Fibroblast of peridontal ligament (primary cell): ENCODE measurements around the gene MPPED1.

ENCODE experiments used
- DNase-seq: peaks from one replicate; pipeline ENCODE4 v3.0.0-alpha.2; 2010; ENCODE audit errors: extremely low read depth

The MPPED1 gene

GRCh38 chr22:43541462-43542407, 129.9 kb downstream of the MPPED1 start:
- no peak for DNase-seq

GRCh38 chr22:43542681-43543521, 131.1 kb downstream of the MPPED1 start:
- DNase-seq = no peak

GRCh38 chr22:43543522-43544288, 131.9 kb downstream of the MPPED1 start:
- DNase-seq = no peak

GRCh38 chr22:43544289-43544673, 132.5 kb downstream of the MPPED1 start:
- DNase-seq = no peak

- no peak for DNase-seq
Measured at GRCh38 chr22:43546186-43546585, 134.4 kb downstream of the MPPED1 start.

GRCh38 chr22:43550024-43550620, 138.3 kb downstream of the MPPED1 start:
- no peak for DNase-seq

- DNase-seq = no peak
Measured at GRCh38 chr22:43550672-43551071, 138.9 kb downstream of the MPPED1 start.

GRCh38 chr22:43553451-43554258, 141.8 kb downstream of the MPPED1 start:
- no peak for DNase-seq

GRCh38 chr22:43554259-43554636, 142.4 kb downstream of the MPPED1 start:
- DNase-seq = no peak

GRCh38 chr22:43554694-43555365, 143.0 kb downstream of the MPPED1 start:
- DNase-seq = no peak

GRCh38 chr22:43555561-43556515, 144.0 kb downstream of the MPPED1 start:
- no peak for DNase-seq
